SK-N-SH treated with all-trans-retinoic acid at 6 μM for 48 hours (cell line): ENCODE results near the gene DTNB.

Experiments used
- ATAC-seq: fragments of 200-7000 bp; cut with Tn5 transposase; 3 replicates; pipeline ENCODE4 v1.9.1; 2020; ENCODE audit warnings: mild to moderate bottlenecking, moderate library complexity
- ARNTL ChIP-seq: fragments of 450-650 bp; formaldehyde crosslinking; IDR thresholded peaks from 2 replicates; pipeline ENCODE4 v1.5.0; 2020; ENCODE audit warnings: low read depth, mild to moderate bottlenecking, moderate library complexity, borderline replicate concordance
- BACH2 ChIP-seq: fragments of 250-450 bp; sonication (Bioruptor Pico); IDR thresholded peaks from 2 replicates; pipeline ENCODE4 v1.9.0; 2021; ENCODE audit warnings: mild to moderate bottlenecking, borderline replicate concordance
- CSRNP3 ChIP-seq: fragments of 250-450 bp; sonication (Bioruptor Pico); IDR thresholded peaks from 2 replicates; pipeline ENCODE4 v1.5.1; 2021; ENCODE audit warnings: mild to moderate bottlenecking, moderate library complexity
- ESRRG ChIP-seq: fragments of 250-450 bp; sonication (Bioruptor Pico); IDR thresholded peaks from 2 replicates; pipeline ENCODE4 v1.6.1; 2021; ENCODE audit warnings: mild to moderate bottlenecking
- GLIS3 ChIP-seq: fragments of 250-450 bp; sonication (Bioruptor Pico); IDR thresholded peaks from 2 replicates; pipeline ENCODE4 v1.5.0; 2020; ENCODE audit warnings: mild to moderate bottlenecking, moderate library complexity
- ISL1 ChIP-seq: fragments of 250-450 bp; sonication (Bioruptor Pico); IDR thresholded peaks from 2 replicates; pipeline ENCODE4 v2.1.2; 2022; ENCODE audit warnings: mild to moderate bottlenecking, moderate library complexity
- OSR1 ChIP-seq: fragments of 250-450 bp; sonication (Bioruptor Pico); IDR thresholded peaks from 2 replicates; pipeline ENCODE4 v1.8.0; 2022; ENCODE audit warnings: moderate library complexity, mild to moderate bottlenecking, inconsistent platforms
- PATZ1 ChIP-seq: fragments of 250-450 bp; sonication (Bioruptor Pico); IDR thresholded peaks from 2 replicates; pipeline ENCODE4 v1.8.0; 2020; ENCODE audit warnings: mild to moderate bottlenecking, moderate library complexity, borderline replicate concordance
- POU6F1 ChIP-seq: fragments of 250-450 bp; sonication (Bioruptor Pico); IDR thresholded peaks from 2 replicates; pipeline ENCODE4 v1.8.0; 2021; ENCODE audit warnings: low read depth, mild to moderate bottlenecking, moderate library complexity, borderline replicate concordance
- PPARA ChIP-seq: fragments of 250-450 bp; sonication (Bioruptor Pico); IDR thresholded peaks from 2 replicates; pipeline ENCODE4 v1.5.0; 2020; ENCODE audit warnings: mild to moderate bottlenecking, borderline replicate concordance
- RARB ChIP-seq: fragments of 250-450 bp; sonication (Bioruptor Pico); IDR thresholded peaks from 2 replicates; pipeline ENCODE4 v1.8.0; 2021; ENCODE audit warnings: mild to moderate bottlenecking, moderate library complexity
- SNAI2 ChIP-seq: fragments of 250-450 bp; sonication (Bioruptor Pico); IDR thresholded peaks from 2 replicates; pipeline ENCODE4 v1.5.0; 2020; ENCODE audit warnings: mild to moderate bottlenecking, moderate library complexity
- TOX ChIP-seq: fragments of 250-450 bp; sonication (Bioruptor Pico); IDR thresholded peaks from 2 replicates; pipeline ENCODE4 v1.8.0; 2021; ENCODE audit warnings: mild to moderate bottlenecking, moderate library complexity, borderline replicate concordance
- ZFP3 ChIP-seq: fragments of 250-450 bp; sonication (Bioruptor Pico); IDR thresholded peaks from 2 replicates; pipeline ENCODE4 v1.5.0; 2020; ENCODE audit warnings: mild to moderate bottlenecking, moderate library complexity
- ZFP30 ChIP-seq: fragments of 450-650 bp; formaldehyde crosslinking; IDR thresholded peaks from 2 replicates; pipeline ENCODE4 v1.5.0; 2022; ENCODE audit warnings: mild to moderate bottlenecking, moderate library complexity
- ZNF565 ChIP-seq: fragments of 450-650 bp; formaldehyde crosslinking; conservative IDR thresholded peaks from 2 replicates; pipeline ENCODE4 v1.5.0; 2020; ENCODE audit warnings: low read depth, mild to moderate bottlenecking, moderate library complexity
- ZNF70 ChIP-seq: fragments of 450-650 bp; formaldehyde crosslinking; IDR thresholded peaks from 2 replicates; pipeline ENCODE4 v1.5.0; 2020; ENCODE audit warnings: mild to moderate bottlenecking, moderate library complexity
- TF ChIP-seq, protein P1 (sequence below): fragments of 250-450 bp; sonication (Bioruptor Pico); IDR thresholded peaks from 2 replicates; pipeline ENCODE4 v1.5.1; 2020; ENCODE audit warnings: low read depth, mild to moderate bottlenecking, moderate library complexity

The DTNB gene

GRCh38 chr2:25682082-25682481 is 8.7 kb upstream of the DTNB start:
- TF ChIP-seq RARB (CRISPR knock-in tag) (no peak), CSRNP3 (CRISPR knock-in tag) (no peak), GLIS3 (no peak), BACH2 (CRISPR knock-in tag) (no peak), TOX (no peak), ZNF565 (CRISPR knock-in tag) (no peak), OSR1 (CRISPR knock-in tag) (no peak), ZFP30 (no peak), ESRRG (CRISPR knock-in tag) (no peak), ARNTL (CRISPR knock-in tag) (no peak), SNAI2 (CRISPR knock-in tag) (no peak), PATZ1 (CRISPR knock-in tag) (no peak), PPARA (CRISPR knock-in tag) (no peak), ZNF70 (CRISPR knock-in tag) (no peak), ISL1 (CRISPR knock-in tag) (no peak), POU6F1 (CRISPR knock-in tag) (no peak)
- TF ChIP-seq, all 23 proteins: peak for 0
- no peak for ATAC-seq

DNA sequence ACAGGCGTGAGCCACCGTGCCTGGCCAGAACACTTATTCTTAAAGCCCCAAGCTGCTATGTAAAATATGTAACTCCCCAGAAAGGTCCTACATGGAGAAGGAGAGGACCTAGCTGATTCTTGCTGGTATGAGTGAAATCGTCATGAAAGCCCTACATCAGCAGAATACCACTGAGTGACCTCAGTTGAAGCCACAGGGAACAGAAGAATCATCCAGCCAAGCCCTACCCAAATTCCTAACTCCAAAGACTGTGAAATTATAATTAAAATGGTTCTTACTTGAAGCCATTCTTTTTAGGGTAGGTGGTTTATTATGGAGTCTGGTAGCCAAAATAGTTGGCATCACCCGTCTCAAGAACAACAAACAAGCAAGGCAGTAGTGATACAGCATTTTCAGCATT is 4.5 kb upstream of the DTNB start:
- no peak for ATAC-seq

DNA sequence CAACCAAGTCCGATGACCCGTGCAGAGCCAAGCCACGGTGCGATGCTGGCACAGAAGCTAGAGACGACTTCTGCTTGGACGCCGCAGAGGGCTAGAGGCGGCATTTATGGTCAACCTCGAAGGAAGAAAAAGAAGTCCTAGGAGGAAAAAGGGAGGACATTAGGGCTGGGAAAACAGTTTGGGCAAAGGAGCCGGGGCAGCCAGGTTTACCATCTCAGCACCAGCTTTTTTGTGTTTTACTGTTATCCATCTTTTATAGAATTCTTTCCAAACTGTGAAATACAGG is 643 bp upstream of the DTNB start:
- TF ChIP-seq CSRNP3 (CRISPR knock-in tag): no peak
- no peak for TF ChIP-seq BACH2 (CRISPR knock-in tag)
- no peak for TF ChIP-seq ZFP3
- no peak for TF ChIP-seq PATZ1 (CRISPR knock-in tag)
- TF ChIP-seq, protein P1, sequence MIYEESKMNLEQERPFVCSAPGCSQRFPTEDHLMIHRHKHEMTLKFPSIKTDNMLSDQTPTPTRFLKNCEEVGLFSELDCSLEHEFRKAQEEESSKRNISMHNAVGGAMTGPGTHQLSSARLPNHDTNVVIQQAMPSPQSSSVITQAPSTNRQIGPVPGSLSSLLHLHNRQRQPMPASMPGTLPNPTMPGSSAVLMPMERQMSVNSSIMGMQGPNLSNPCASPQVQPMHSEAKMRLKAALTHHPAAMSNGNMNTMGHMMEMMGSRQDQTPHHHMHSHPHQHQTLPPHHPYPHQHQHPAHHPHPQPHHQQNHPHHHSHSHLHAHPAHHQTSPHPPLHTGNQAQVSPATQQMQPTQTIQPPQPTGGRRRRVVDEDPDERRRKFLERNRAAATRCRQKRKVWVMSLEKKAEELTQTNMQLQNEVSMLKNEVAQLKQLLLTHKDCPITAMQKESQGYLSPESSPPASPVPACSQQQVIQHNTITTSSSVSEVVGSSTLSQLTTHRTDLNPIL: no peak
- TF ChIP-seq POU6F1 (CRISPR knock-in tag): no peak
- no peak for TF ChIP-seq ZNF565 (CRISPR knock-in tag)
- TF ChIP-seq GLIS3: no peak
- TF ChIP-seq, all 23 proteins: peak for 0
- no peak for ATAC-seq

More for the DNA sequence above, 4.5 kb upstream of the DTNB start:
- TF ChIP-seq RARB (CRISPR knock-in tag): no peak
